ENCODE data around the gene PEPD.

DNA sequence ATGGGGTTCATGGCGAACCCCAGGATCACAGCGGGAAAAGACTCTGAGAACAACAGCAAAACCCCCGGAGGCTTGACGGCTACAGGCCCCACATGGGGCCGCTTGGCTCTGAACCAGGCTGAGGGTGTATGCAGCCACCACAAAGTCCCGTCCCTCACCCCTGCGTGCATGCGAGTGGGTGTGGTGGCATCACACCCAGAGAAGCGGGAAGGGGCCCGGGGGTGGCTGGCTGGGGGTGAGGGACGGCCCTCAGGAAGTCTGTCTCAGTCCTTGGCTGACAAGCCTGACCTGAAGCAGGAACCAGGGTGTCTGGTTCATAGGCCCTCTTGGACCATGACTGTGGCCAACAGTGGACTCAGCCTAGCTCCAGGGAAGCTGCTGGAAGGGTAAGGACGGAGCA is 113.9 kb downstream of the PEPD start:
- no peak for TF ChIP-seq POLR2A (IDR thresholded peaks at IDR 0.05)
- TF ChIP-seq, protein P1, sequence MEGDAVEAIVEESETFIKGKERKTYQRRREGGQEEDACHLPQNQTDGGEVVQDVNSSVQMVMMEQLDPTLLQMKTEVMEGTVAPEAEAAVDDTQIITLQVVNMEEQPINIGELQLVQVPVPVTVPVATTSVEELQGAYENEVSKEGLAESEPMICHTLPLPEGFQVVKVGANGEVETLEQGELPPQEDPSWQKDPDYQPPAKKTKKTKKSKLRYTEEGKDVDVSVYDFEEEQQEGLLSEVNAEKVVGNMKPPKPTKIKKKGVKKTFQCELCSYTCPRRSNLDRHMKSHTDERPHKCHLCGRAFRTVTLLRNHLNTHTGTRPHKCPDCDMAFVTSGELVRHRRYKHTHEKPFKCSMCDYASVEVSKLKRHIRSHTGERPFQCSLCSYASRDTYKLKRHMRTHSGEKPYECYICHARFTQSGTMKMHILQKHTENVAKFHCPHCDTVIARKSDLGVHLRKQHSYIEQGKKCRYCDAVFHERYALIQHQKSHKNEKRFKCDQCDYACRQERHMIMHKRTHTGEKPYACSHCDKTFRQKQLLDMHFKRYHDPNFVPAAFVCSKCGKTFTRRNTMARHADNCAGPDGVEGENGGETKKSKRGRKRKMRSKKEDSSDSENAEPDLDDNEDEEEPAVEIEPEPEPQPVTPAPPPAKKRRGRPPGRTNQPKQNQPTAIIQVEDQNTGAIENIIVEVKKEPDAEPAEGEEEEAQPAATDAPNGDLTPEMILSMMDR (IDR thresholded peaks at IDR 0.05), result no peak
